IPS-18a (cell line): ENCODE results near the gene DNMBP.
A peak's percentile ranks its signal among the peaks of the same experiment; 100 is the strongest.

Experiments
- H3K27ac ChIP-seq: one replicate; pipeline ENCODE4 v1.5.1; 2013; ENCODE audit warnings: low read length
- H3K27me3 ChIP-seq: one replicate; pipeline ENCODE4 v1.6.1; 2013; ENCODE audit warnings: mild to moderate bottlenecking, low read length; ENCODE audit not compliant: control insufficient read depth, insufficient read depth
- H3K36me3 ChIP-seq: one replicate; pipeline ENCODE4 v1.6.1; 2013; ENCODE audit warnings: low read depth, low read length; ENCODE audit not compliant: control insufficient read depth
- H3K4me1 ChIP-seq: one replicate; pipeline ENCODE4 v1.6.1; 2013; ENCODE audit warnings: low read depth, low read length; ENCODE audit not compliant: control insufficient read depth
- H3K4me3 ChIP-seq: one replicate; pipeline ENCODE4 v1.5.1; 2013; ENCODE audit warnings: low read length
- H3K9ac ChIP-seq: one replicate; pipeline ENCODE4 v1.6.1; 2013; ENCODE audit warnings: mild to moderate bottlenecking, low read length, moderate library complexity
- H3K9me3 ChIP-seq: one replicate; pipeline ENCODE4 v1.6.1; 2013; ENCODE audit warnings: low read depth, low read length; ENCODE audit not compliant: control insufficient read depth

Gene DNMBP

GRCh38 chr10:99930731-99931550 is 78.8 kb downstream of the DNMBP start:
- H3K9ac ChIP-seq = no peak overlapping the region
- H3K27ac ChIP-seq = no peak overlapping the region
- H3K9me3 ChIP-seq = no peaks in the 10 kb centered on the region
- peak overlapping the region; percentile 5 for H3K4me3 ChIP-seq
- H3K4me1 ChIP-seq = peaks cover 19% of the 10 kb centered on the region
- H3K36me3 ChIP-seq = no peaks in the 10 kb centered on the region
- H3K27me3 ChIP-seq = no peaks in the 10 kb centered on the region

- Histone ChIP-seq H3K36me3 (no peaks in the 10 kb centered on the region), H3K9ac (no peak overlapping the region), H3K9me3 (no peaks in the 10 kb centered on the region), H3K27me3 (no peaks in the 10 kb centered on the region), H3K4me1 (peaks cover 19% of the 10 kb centered on the region), H3K27ac (no peak overlapping the region), H3K4me3 (no peak overlapping the region)
Observed at GRCh38 chr10:99929360-99929759, 80.4 kb downstream of the DNMBP start.

GRCh38 chr10:99927721-99928280 is 81.9 kb downstream of the DNMBP start:
- Histone ChIP-seq H3K4me3 (no peak overlapping the region), H3K9me3 (no peaks in the 10 kb centered on the region), H3K9ac (no peak overlapping the region), H3K27me3 (no peaks in the 10 kb centered on the region), H3K4me1 (peaks cover 19% of the 10 kb centered on the region), H3K27ac (no peak overlapping the region), H3K36me3 (no peaks in the 10 kb centered on the region)

- no peaks in the 10 kb centered on the region for H3K9me3 ChIP-seq
- H3K4me1 ChIP-seq = peaks cover 17% of the 10 kb centered on the region
- no peak overlapping the region for H3K9ac ChIP-seq
- H3K27me3 ChIP-seq = no peaks in the 10 kb centered on the region
- H3K4me3 ChIP-seq = no peak overlapping the region
- H3K27ac ChIP-seq = no peak overlapping the region
- no peaks in the 10 kb centered on the region for H3K36me3 ChIP-seq
Observed at GRCh38 chr10:99926925-99927720, 82.6 kb downstream of the DNMBP start.

GRCh38 chr10:99924451-99925255 is 85.1 kb downstream of the DNMBP start:
- Histone ChIP-seq H3K27me3 (no peaks in the 10 kb centered on the region), H3K27ac (no peak overlapping the region), H3K4me1 (peaks cover under 1% of the 10 kb centered on the region), H3K9ac (no peak overlapping the region), H3K4me3 (no peak overlapping the region), H3K9me3 (no peaks in the 10 kb centered on the region), H3K36me3 (no peaks in the 10 kb centered on the region)

GRCh38 chr10:99921948-99922347 is 87.8 kb downstream of the DNMBP start:
- H3K27ac ChIP-seq = no peak overlapping the region
- peaks cover 13% of the 10 kb centered on the region for H3K4me1 ChIP-seq
- no peak overlapping the region for H3K9ac ChIP-seq
- no peaks in the 10 kb centered on the region for H3K36me3 ChIP-seq
- no peaks in the 10 kb centered on the region for H3K27me3 ChIP-seq
- no peak overlapping the region for H3K4me3 ChIP-seq
- H3K9me3 ChIP-seq = no peaks in the 10 kb centered on the region

GRCh38 chr10:99920901-99921300 is 88.8 kb downstream of the DNMBP start:
- Histone ChIP-seq H3K4me3 (no peak overlapping the region), H3K36me3 (no peaks in the 10 kb centered on the region), H3K9ac (no peak overlapping the region), H3K4me1 (peaks cover 14% of the 10 kb centered on the region), H3K9me3 (no peaks in the 10 kb centered on the region), H3K27me3 (no peaks in the 10 kb centered on the region), H3K27ac (no peak overlapping the region)

GRCh38 chr10:99920486-99920885 is 89.3 kb downstream of the DNMBP start:
- no peak overlapping the region for H3K4me3 ChIP-seq
- no peaks in the 10 kb centered on the region for H3K9me3 ChIP-seq
- H3K27me3 ChIP-seq = no peaks in the 10 kb centered on the region
- peaks cover 14% of the 10 kb centered on the region for H3K4me1 ChIP-seq
- H3K27ac ChIP-seq = no peak overlapping the region
- H3K36me3 ChIP-seq = no peaks in the 10 kb centered on the region
- H3K9ac ChIP-seq = no peak overlapping the region

GRCh38 chr10:99917963-99918825 is 91.6 kb downstream of the DNMBP start:
- Histone ChIP-seq H3K9ac (peak overlapping the region; percentile 86), H3K4me1 (peaks cover 21% of the 10 kb centered on the region), H3K27me3 (no peaks in the 10 kb centered on the region), H3K4me3 (peak overlapping the region; percentile 79), H3K9me3 (no peaks in the 10 kb centered on the region), H3K36me3 (no peaks in the 10 kb centered on the region), H3K27ac (peak overlapping the region; percentile 97)

GRCh38 chr10:99916776-99917175 is 93.0 kb downstream of the DNMBP start:
- H3K36me3 ChIP-seq = no peaks in the 10 kb centered on the region
- H3K9ac ChIP-seq = no peak overlapping the region
- no peak overlapping the region for H3K27ac ChIP-seq
- H3K4me1 ChIP-seq = peaks cover 23% of the 10 kb centered on the region
- no peaks in the 10 kb centered on the region for H3K27me3 ChIP-seq
- no peaks in the 10 kb centered on the region for H3K9me3 ChIP-seq
- no peak overlapping the region for H3K4me3 ChIP-seq
